IPS DF 4.7 (cell line): ENCODE results near the gene BICD2.
A peak's percentile ranks its signal among the peaks of the same experiment; 100 is the strongest.

Experiments
- DNase-seq: peaks from one replicate; pipeline ENCODE4 v3.0.0-alpha.2; 2013; ENCODE audit warnings: low spot score; ENCODE audit errors: extremely low read depth

BICD2 gene

DNA sequence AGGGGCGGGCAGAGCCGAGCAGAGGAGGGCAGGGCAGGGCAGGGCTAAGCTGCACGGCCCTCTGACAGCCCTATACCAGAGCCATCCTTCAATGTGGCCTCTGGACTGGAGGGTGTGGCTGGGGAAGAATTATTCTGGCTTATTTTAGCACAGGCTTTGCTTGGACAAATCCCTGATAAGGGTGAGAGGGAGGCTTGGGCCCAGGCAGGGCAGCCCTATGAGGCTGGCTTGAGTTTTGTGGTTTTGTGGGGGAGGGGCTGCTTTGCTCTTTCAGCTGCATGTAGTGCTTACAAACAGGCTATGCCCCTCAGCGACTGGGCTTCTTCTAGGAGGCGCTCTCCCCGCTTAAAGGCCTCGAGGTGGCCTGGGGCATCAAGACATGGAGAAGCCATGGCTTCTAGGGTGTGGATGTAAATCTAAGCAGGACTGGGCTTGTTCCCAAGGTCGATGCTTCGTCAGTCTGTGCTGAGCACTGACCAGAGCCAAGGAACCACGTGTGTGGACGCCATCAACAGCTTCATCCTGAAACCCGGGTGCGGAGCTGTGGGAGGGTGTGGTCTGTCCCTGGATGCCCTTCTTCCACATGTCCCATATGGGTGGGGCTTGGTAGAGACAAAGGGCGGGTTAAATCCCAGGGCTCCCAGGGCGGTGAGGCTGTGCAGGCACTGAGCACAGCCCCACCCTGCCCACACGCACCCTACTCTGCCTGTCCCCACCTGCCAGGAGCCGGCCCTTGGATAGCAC lies 49.0 kb downstream of the BICD2 start:
- no peak for DNase-seq

DNA sequence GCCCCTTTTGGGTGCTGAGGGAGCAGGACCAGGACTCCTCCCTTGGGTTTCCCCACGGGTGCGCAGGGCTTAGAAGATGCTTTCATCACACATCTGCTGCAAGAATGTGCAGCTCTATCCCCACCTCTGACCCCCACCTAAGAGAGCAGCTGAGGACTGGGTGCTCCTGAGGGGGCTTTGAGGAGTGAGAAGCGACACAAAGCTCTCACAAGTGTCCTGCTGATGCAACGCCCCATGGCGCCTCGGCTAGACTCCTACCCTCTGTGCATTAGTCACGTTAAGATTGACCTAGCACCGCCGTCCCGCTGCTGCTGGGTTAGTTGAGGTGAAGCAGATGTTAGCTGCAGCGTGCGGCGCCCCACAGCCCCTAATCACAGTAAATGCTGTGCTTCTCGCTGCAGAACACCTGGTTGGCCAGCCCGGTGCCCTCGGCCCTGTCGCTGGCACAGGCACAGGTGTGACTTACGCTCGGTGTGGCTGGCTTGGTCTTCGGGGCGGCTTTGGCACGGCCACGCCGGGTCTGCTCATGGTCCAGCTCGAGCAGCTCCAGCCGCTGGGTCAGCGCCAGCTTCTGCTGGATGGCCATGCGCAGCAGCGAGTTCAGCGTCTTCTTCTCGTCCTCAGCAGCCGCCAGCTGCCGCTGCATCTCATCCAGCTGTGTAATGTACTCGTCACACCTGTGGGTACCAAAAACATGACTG lies 49.7 kb downstream of the BICD2 start:
- no peak for DNase-seq

GRCh38 chr9:92714016-92714415 lies 50.6 kb downstream of the BICD2 start:
- DNase-seq = no peak

- no peak for DNase-seq
These were observed 51.1 kb downstream of the BICD2 start for GRCh38 chr9:92713528-92713927.

GRCh38 chr9:92712767-92713166 lies 51.9 kb downstream of the BICD2 start:
- DNase-seq = no peak

DNA sequence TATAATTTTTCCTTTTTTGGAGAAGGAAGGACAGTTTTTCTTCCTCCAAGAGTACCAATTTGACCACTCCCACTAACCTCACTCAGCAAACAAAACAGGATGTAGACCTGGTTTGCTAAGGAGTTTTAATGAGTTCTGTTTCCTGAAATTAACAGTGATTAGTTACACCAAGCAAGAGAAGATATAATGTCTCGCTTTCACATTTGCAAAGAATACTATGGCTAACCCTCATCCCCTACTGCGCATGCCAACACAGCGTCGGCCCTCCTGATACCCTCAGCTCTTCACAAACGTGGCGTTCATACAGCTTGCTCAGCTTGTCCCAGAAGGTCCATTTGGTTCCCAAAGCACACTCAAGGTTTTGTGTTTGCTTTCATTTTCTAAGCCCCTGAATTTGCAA lies 52.8 kb downstream of the BICD2 start:
- no peak for DNase-seq

DNA sequence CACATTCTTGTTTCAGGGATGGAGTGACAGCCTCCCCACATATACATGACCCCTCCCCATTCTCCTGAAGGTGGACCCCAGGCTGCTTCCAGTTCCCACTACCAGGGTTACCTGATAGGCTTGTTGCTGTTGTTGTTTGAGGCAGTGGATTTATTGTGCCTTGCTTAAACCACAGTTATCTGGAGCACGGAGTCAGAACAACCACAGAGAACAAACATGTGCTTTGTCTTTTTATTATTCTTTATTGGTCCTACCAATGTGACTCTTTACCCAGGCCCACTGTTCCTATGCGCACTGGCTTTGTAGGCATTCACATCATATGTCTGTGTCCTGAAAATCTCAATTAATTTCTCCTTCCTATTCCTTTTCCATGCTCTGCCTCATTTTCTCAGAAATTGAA lies 53.5 kb downstream of the BICD2 start:
- DNase-seq = no peak

GRCh38 chr9:92710368-92710767 lies 54.3 kb downstream of the BICD2 start:
- no peak for DNase-seq

DNA sequence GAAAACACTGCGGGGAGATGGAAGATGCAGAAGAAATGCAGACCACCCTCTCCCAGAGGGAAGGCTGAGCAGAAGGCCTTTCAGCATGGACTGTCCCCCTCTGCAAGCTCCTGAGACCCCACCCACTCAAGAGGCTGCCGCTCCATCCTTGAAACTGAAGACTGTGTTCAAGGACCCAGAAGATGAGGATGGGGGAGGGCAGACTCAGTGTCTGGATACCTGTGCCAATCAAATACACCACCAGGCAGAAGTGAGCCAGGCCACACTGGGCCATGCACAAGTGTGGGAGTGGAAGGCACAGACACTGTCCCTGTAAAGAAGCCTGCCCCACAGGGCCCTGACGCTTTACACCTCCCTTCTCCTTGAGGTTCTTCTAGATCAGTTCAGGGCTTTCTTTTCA lies 54.7 kb downstream of the BICD2 start:
- no peak for DNase-seq

- DNase-seq = no peak
These were observed 55.4 kb downstream of the BICD2 start for GRCh38 chr9:92709240-92709639.

DNA sequence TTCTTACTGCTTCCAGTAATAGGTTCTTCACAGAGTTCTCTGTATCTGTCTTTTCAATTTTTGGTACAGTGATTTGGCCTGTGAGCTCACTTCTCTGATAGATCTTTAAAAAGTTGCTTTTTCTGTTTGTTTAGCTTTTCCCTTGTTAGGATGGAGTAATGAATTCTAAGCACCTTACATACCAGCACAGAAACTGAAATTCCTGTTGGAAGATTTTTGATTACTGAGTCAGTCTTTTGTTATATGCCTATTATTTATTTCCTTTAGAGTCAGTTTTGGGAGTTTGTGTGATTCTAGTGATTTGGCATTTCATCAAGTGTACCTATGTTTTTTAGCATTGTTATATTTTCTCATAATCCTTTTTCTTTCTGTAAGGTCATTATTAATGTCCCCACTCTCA lies 57.1 kb downstream of the BICD2 start:
- DNase-seq = no peak

- DNase-seq = peak; percentile 41
These were observed 58.3 kb downstream of the BICD2 start for GRCh38 chr9:92706218-92706940.

DNA sequence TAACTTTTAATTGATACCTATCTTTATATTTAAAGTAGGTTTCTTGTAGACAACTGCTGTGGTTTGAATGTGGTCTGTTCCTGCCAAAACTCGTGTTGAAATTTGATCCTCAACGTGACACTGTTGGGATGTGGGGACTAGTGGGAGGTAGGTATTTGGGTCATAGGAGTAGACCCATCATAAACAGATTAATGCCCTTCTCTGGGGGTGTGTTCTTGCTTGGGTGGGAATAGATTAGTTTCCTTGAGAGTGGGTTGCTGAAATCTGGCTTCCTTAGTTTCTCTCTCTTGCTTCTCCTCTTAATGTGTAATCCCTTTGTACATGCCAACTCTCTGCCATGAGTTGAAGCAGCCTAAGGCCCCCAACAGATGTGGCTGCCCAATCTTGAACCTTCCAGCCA lies 60.1 kb downstream of the BICD2 start:
- DNase-seq = no peak

DNA sequence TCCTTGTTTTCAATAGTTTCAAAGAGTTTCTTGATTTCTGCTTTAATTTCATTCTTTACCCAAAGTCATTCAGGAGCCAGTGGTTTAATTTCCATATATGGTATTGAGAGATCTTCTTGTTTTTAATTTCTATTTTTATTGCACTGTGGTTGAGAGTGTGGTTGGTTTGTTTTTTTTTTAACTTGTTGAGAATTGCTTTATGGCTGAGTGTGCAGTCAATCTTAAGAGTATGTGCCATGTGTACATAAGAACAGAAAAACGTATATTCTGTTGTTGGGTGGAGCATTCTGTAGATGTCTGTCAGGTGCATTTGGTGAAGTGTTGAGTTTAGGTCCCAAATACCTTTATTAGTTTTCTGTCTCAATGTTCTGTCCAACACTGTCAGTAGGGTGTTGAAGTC lies 68.0 kb downstream of the BICD2 start:
- DNase-seq = no peak

- DNase-seq = no peak
These were observed 77.7 kb downstream of the BICD2 start for GRCh38 chr9:92686954-92687353.

- no peak for DNase-seq
These were observed 79.6 kb downstream of the BICD2 start for GRCh38 chr9:92685022-92685421.

- no peak for DNase-seq
These were observed 82.4 kb downstream of the BICD2 start for GRCh38 chr9:92682269-92682668.

- DNase-seq = no peak
These were observed 84.2 kb downstream of the BICD2 start for GRCh38 chr9:92680166-92681119.

DNA sequence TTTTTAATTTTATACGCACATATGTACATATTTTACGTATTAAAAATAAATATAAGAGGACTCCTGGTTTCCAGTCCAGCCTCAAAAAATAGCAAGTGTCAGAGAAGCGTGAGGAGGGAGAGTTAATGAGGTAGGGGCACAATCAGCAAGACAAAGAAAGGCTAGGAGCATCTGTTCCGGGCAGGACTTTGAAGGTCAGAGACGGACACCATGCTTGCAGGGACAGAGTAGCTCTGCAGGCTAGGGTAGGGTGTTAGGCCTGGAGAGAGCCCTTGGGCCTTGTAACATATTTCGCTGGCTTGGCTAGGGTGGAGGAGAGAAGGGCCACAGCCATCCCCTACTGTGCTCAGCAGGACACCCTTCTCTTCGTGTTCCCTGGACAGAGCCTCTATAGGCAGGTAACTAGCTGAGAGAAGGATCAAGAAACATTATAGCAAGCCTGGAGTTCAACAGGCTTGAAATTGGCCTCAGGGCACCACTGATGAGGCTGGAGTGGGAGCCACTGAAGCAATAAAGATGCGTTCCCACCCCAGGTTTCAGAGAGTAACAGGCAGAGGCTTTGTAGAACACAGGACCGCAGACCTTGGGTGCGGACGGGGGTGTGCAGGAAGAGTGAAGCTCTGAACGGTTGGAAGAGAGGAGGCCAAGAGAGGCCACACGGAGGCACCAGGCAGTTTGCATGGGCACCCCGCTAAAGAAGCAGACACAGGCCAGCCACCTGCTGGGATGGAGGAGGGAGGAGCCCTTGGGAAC lies 85.0 kb downstream of the BICD2 start:
- DNase-seq = no peak

DNA sequence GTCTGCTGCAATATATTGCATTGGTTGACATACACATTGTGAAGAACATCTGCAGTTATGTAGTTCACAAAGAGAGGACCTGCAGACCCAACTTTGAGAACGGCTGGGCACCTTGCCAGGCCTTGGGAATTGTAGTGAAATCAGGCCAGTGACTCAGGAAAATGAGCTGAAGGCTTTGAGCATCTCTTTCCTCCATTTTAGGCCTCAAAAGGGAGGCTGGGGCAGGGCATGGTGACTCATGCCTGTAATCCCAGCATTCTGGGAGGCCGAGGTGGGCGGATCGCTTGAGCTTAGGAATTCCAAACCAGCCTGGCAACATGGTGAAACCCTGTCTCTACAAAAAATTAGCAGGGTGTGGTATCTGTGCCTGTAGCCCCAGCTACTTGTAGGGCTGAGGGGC lies 93.3 kb downstream of the BICD2 start:
- no peak for DNase-seq
